ENCODE data around the gene TRAM2. TPM values are rescaled to one million over a fixed set of nuclear protein-coding genes. Genes with fewer than 3 reads are reported as not detected.

Gene TRAM2
- total and polyA plus RNA-seq, 2 of the 4 experiments (the other 2 are of a cell fraction), result 77.2 to 95.7 TPM

DNA sequence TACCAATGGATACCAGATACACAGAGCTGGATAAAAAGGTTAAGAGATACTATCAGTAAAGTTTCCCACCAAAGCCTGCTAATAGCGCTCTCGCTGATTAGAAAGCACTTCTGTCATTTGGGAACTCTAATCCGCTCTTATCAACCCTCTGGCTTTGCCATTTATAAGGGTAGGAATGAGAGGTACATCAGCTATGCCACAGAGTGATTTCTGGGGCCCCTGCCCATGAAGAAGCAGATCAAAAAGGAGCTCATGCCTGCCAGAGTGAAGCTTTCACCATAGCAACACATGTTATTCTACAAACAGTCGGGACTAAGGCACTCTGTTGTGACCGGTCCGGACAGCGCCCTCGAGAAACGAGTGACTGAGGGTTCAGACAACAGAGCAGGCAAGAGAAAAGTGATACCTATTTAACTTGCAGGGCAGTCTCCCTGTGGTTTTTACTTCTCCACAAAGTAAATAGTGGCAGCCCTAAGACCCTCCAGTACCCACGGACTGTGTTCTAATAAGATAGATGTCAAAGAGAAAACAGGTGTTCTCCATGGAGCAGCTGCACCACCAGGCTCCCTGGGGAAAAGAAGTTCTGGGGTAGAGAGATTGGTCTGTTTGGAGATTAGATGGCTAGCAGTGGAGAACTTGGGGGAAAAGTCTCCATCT lies 5.6 kb downstream of the TRAM2 start:
- no peak overlapping the region for H2BK20ac ChIP-seq (ENCODE audit: low read depth, low read length)
- H3K4ac ChIP-seq (ENCODE audit: low read depth, low read length), result peak overlapping the region; percentile 2; the same call in 1 of the 2 replicates
- peak overlapping the region; percentile 30; the same call in 1 of the 2 replicates for H2BK120ac ChIP-seq (ENCODE audit: low read depth, low read length)
- H3K18ac ChIP-seq (ENCODE audit: low read depth, low read length), result no peak overlapping the region
- POLR2A ChIA-PET (ENCODE audit: unreplicated experiment), result interaction anchor here (0.6 to 1.0 kb wide), 2 partner anchors 24 to 153 kb away, joined by 3 to 9 read pairs; no protein-coding TSS in a partner anchor
- H2BK5ac ChIP-seq (ENCODE audit: low read depth, low read length, poor library complexity, severe bottlenecking), result peak overlapping the region; percentile 12
- WGBS, 2 experiments (ENCODE audit: extremely low coverage in 2 of 2, insufficient read length in 1 of 2), result 60% methylated on average over 4 of the region's 10 CpGs; no CpG with 5 or more reads in 1 of the 2 experiments
- dilution Hi-C loops (cut with HindIII; ENCODE audit: low sequenced_read_pairs, unreplicated experiment), result no loop called here
- ATAC-seq (ENCODE audit: low read depth), result no peak
- H3K9me1 ChIP-seq (ENCODE audit: insufficient read depth, low read length), result peaks cover 38% of the 10 kb centered on the region
- no peak overlapping the region for H2AFZ ChIP-seq (replicated peaks; ENCODE audit: low read length, poor library complexity)
- peak overlapping the region; percentile 35; the same call in 1 of the 2 replicates for H3K14ac ChIP-seq (replicated peaks; ENCODE audit: low read depth, low read length)
- no TSS peak for BruUV-seq (replicated peaks)
- H3K4me2 ChIP-seq (ENCODE audit: low read depth, low read length), result peak overlapping the region; percentile 25; the same call in 1 of the 2 replicates
- no peak overlapping the region for H3K9ac ChIP-seq (ENCODE audit: low read depth, low read length)
- DNase-seq, result no peak
- H3K27me3 ChIP-seq (ENCODE audit: control insufficient read depth, insufficient read depth, low read length), result no peaks in the 10 kb centered on the region
- H4K20me1 ChIP-seq (ENCODE audit: insufficient read depth, low read length), result peaks cover 76% of the 10 kb centered on the region
- H3K4me1 ChIP-seq (ENCODE audit: control insufficient read depth, insufficient read depth, low read length), result peaks cover 40% of the 10 kb centered on the region
- H3K23ac ChIP-seq (ENCODE audit: low read depth, low read length), result peak overlapping the region; percentile 44; the same call in 1 of the 2 replicates
- H3K4me3 ChIP-seq (ENCODE audit: insufficient read depth, low read depth, low read length), result no peak overlapping the region
- no peak overlapping the region for H4K5ac ChIP-seq (ENCODE audit: low read depth, low read length)
- in situ Hi-C loops (cut with MboI; ENCODE audit: low sequenced_read_pairs), result no loop called here
- CTCF ChIA-PET, result interaction anchor here (1.8 kb wide), 1 partner anchor 81 kb away, joined by 6 read pairs; no protein-coding TSS in a partner anchor
- H2BK15ac ChIP-seq (ENCODE audit: low read depth, low read length), result no peak overlapping the region
- H4K91ac ChIP-seq (ENCODE audit: insufficient read depth, low read depth, low read length), result 0 out of 2 replicates have a peak overlapping the region, but pooled peaks have one; percentile 34
- no peaks in the 10 kb centered on the region for H3K9me3 ChIP-seq (ENCODE audit: control insufficient read depth, insufficient read depth, low read length)
- H3K36me3 ChIP-seq (ENCODE audit: control insufficient read depth, insufficient read depth, low read length), result peaks cover 4% of the 10 kb centered on the region; the same call in 1 of the 2 replicates
- TF ChIP-seq, protein P1, sequence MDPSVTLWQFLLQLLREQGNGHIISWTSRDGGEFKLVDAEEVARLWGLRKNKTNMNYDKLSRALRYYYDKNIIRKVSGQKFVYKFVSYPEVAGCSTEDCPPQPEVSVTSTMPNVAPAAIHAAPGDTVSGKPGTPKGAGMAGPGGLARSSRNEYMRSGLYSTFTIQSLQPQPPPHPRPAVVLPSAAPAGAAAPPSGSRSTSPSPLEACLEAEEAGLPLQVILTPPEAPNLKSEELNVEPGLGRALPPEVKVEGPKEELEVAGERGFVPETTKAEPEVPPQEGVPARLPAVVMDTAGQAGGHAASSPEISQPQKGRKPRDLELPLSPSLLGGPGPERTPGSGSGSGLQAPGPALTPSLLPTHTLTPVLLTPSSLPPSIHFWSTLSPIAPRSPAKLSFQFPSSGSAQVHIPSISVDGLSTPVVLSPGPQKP (IDR thresholded peaks at IDR 0.05; ENCODE audit: borderline replicate concordance, low read depth, low read length), result no peak
- TF ChIP-seq, protein P2, sequence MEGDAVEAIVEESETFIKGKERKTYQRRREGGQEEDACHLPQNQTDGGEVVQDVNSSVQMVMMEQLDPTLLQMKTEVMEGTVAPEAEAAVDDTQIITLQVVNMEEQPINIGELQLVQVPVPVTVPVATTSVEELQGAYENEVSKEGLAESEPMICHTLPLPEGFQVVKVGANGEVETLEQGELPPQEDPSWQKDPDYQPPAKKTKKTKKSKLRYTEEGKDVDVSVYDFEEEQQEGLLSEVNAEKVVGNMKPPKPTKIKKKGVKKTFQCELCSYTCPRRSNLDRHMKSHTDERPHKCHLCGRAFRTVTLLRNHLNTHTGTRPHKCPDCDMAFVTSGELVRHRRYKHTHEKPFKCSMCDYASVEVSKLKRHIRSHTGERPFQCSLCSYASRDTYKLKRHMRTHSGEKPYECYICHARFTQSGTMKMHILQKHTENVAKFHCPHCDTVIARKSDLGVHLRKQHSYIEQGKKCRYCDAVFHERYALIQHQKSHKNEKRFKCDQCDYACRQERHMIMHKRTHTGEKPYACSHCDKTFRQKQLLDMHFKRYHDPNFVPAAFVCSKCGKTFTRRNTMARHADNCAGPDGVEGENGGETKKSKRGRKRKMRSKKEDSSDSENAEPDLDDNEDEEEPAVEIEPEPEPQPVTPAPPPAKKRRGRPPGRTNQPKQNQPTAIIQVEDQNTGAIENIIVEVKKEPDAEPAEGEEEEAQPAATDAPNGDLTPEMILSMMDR (conservative IDR thresholded peaks at IDR 0.05; ENCODE audit: low read depth, low read length), result no peak
- TF ChIP-seq BHLHE40 (IDR thresholded peaks at IDR 0.05; ENCODE audit: low read depth, low read length) (no peak), NFE2L2 (IDR thresholded peaks at IDR 0.05; ENCODE audit: low read depth, low read length) (no peak)
- peak overlapping the region; percentile 28; the same call in 1 of the 2 replicates for H2AK5ac ChIP-seq (ENCODE audit: low read depth, low read length)
- H3K27ac ChIP-seq (ENCODE audit: insufficient read depth, low read length), result no peak overlapping the region
- H2AK9ac ChIP-seq (replicated peaks; ENCODE audit: low read depth, low read length, poor library complexity), result no peak overlapping the region
- intact Hi-C loops (cut with micrococcal nuclease), result no loop called here
- peaks cover 6 to 73% of the 10 kb centered on the region in 2 experiments; a peak in 3 of 4 replicates for H3K79me1 ChIP-seq (ENCODE audit: low read depth in 1 of 2, low read length in 2 of 2)
- H3K56ac ChIP-seq (ENCODE audit: extremely low read depth, insufficient read depth, low read length), result no peak overlapping the region
- H4K8ac ChIP-seq (ENCODE audit: low read depth in 2 of 2, low read length in 2 of 2), result peak overlapping the region in 1 of 2 experiments; percentile 1; a peak in 1 of 4 replicates

All from IMR-90 (cell line).